Measurements from ENCODE around the gene TNFRSF13B.
"Not testable (repeated sequence)": the region's sequence is repeated elsewhere in the genome, so short reads cannot be mapped to it uniquely, and the experiment has no call there.

TNFRSF13B gene

GRCh38 chr17:16971458-16972338 is at the start of gene TNFRSF13B:
TSS of gene TNFRSF13B (minus strand) at chr17:16972118. CDS start at chr17:16972075, 43 bp downstream.
- DNase-seq (ENCODE audit: low read depth in 2 of 2), result no peak

GRCh38 chr17:17021194-17021863 is 49.4 kb upstream of the TNFRSF13B start:
- no peak for DNase-seq (ENCODE audit: low read depth in 2 of 2)

- DNase-seq (ENCODE audit: low read depth in 2 of 2), result no peak
These were observed 48.9 kb upstream of the TNFRSF13B start for GRCh38 chr17:17020821-17021193.

- DNase-seq (ENCODE audit: low read depth in 2 of 2), result no peak
These were observed 48.1 kb upstream of the TNFRSF13B start for GRCh38 chr17:17019891-17020456.

- DNase-seq (ENCODE audit: low read depth in 2 of 2), result no peak
These were observed 47.5 kb upstream of the TNFRSF13B start for GRCh38 chr17:17019430-17019762.

- no peak for DNase-seq (ENCODE audit: low read depth in 2 of 2)
These were observed 46.9 kb upstream of the TNFRSF13B start for GRCh38 chr17:17018612-17019429.

- DNase-seq (ENCODE audit: low read depth in 2 of 2), result no peak
These were observed 46.1 kb upstream of the TNFRSF13B start for GRCh38 chr17:17018021-17018441.

- no peak for DNase-seq (ENCODE audit: low read depth in 2 of 2)
These were observed 45.6 kb upstream of the TNFRSF13B start for GRCh38 chr17:17017343-17018014.

- DNase-seq (ENCODE audit: low read depth in 2 of 2), result not testable (repeated sequence)
These were observed 44.6 kb upstream of the TNFRSF13B start for GRCh38 chr17:17016199-17017197.

- DNase-seq (ENCODE audit: low read depth in 2 of 2), result no peak
These were observed 43.3 kb upstream of the TNFRSF13B start for GRCh38 chr17:17015230-17015629.

- not testable (repeated sequence) for DNase-seq (ENCODE audit: low read depth in 2 of 2)
These were observed 42.8 kb upstream of the TNFRSF13B start for GRCh38 chr17:17014748-17015124.

- not testable (repeated sequence) for DNase-seq (ENCODE audit: low read depth in 2 of 2)
These were observed 42.2 kb upstream of the TNFRSF13B start for GRCh38 chr17:17013828-17014747.

- DNase-seq (ENCODE audit: low read depth in 2 of 2), result not testable (repeated sequence)
These were observed 39.4 kb upstream of the TNFRSF13B start for GRCh38 chr17:17011043-17011907.

- DNase-seq (ENCODE audit: low read depth in 2 of 2), result not testable (repeated sequence)
These were observed 38.7 kb upstream of the TNFRSF13B start for GRCh38 chr17:17010545-17011034.

GRCh38 chr17:17009972-17010371 is 38.1 kb upstream of the TNFRSF13B start:
- not testable (repeated sequence) for DNase-seq (ENCODE audit: low read depth in 2 of 2)

GRCh38 chr17:17008621-17009397 is 36.9 kb upstream of the TNFRSF13B start:
- not testable (repeated sequence) for DNase-seq (ENCODE audit: low read depth in 2 of 2)

- DNase-seq (ENCODE audit: low read depth in 2 of 2), result not testable (repeated sequence)
These were observed 36.0 kb upstream of the TNFRSF13B start for GRCh38 chr17:17007891-17008290.

Measured in stimulated activated CD4-positive, alpha-beta T cell treated with anti-CD3 and anti-CD28 coated beads, Interleukin-1b, Interleukin-23, amount 100 ng/mL, for 1 hour (primary cell).